NCI-H146 (cell line): Measurements from ENCODE around the gene SPHK2.
"Not testable (repeated sequence)": the region's sequence is repeated elsewhere in the genome, so short reads cannot be mapped to it uniquely, and the experiment has no call there.

Experiments
- DNase-seq: peaks from one replicate; lab custom pipeline; 2025; lab: John Stamatoyannopoulos, UW

The SPHK2 gene

DNA sequence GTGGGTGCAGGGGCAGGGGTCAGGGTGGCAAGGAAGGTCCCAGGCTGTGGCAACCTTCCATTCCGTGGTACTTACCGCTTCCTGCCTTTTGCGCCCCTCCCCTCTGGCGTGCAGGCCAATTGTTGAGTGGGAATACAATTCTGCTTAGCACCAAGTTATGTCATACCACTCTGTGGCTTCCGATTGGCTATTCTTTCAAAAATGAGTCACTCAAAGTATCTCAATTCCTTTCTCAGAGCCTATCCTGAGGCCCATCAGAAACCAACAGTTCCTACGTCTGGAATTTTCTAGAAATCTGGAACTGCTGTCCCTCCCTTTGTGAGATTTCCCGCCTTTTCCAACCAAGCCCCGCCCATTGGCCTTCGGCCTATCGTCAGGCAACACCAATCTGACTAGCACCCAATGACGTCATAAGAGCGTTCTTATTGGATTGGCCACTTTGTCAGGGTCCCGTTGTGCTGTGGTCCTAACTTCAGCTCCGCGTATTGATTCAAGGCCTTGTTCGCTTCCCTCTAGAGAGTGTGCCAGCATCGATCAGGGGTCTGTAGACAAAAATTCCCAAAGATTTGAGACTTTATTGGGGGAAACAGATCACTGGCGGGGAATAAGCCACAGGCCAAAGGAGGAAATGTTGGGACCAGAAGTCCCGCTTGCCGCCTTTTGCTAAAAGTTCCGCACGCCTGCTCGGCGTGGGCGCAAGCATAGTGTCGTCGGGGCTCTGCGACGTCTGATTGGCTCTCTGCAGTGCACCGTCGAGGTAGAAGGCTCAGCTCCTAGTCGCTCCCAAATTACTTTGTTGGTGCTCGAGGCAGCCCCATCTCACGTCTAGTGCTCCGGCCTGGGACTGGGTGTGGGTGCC is 41.8 kb downstream of the SPHK2 start:
- DNase-seq = peak; percentile 49

- DNase-seq = no peak
Observed at GRCh38 chr19:48661711-48662090, 42.4 kb downstream of the SPHK2 start.

GRCh38 chr19:48663667-48664066 is 44.4 kb downstream of the SPHK2 start:
- DNase-seq = no peak

- no peak for DNase-seq
Observed at GRCh38 chr19:48664476-48664875, 45.2 kb downstream of the SPHK2 start.

GRCh38 chr19:48665786-48666185 is 46.5 kb downstream of the SPHK2 start:
- DNase-seq = no peak

DNA sequence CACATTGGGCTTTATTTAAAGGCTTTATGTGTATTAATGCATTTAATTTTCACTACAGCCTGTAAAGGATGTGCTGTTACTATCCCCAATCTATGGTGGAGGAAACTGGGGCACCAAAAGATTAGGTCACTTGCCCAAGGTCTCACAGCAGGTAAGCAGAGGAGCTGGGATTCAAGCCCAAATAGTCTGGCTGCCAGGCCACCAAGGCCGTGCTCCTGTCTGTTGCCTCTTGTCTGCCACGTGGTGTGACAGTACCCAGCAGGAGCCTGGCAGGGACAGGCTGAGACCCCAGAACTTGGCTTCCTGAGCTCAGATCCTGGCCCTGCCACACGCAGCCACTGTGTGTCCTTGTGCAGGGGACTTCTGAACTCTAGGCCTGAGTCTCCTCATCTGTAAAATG is 49.0 kb downstream of the SPHK2 start:
- DNase-seq = no peak

- DNase-seq = no peak
Observed at GRCh38 chr19:48668761-48669160, 49.5 kb downstream of the SPHK2 start.

DNA sequence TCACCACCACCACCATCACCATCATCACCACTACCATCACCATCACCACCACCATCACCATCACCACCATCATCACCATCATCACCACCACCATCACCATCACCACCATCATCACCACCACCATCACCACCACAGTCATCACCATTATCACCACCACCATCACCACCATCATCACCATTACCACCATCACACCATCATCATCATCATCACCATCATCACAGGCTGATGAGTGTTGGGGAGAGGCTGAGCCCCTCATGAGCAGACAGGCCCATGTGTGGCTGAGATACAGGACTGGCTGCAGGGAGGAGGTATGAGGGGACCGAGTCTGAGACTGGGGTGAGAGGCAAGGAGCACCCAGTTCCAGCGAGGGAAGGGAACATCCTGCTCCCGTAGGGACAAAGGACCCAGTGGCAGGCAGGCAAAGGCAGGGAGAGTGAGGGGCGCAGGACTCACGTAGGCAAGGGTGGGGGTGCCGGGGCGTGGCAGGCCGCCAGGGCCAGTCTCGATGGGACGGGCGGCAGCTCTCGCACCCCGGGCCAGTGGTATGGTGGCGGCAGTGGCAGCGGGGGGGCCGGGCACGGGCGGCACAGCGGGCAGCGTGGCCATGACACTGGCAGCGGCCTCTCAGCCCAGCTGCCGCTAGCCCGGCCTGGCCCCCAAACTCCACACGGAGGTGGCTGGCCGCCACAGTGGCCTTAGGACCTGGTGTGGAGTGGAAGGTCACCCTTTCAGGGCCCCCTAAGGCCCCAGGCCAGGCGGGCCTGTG is 50.8 kb downstream of the SPHK2 start:
- no peak for DNase-seq

DNA sequence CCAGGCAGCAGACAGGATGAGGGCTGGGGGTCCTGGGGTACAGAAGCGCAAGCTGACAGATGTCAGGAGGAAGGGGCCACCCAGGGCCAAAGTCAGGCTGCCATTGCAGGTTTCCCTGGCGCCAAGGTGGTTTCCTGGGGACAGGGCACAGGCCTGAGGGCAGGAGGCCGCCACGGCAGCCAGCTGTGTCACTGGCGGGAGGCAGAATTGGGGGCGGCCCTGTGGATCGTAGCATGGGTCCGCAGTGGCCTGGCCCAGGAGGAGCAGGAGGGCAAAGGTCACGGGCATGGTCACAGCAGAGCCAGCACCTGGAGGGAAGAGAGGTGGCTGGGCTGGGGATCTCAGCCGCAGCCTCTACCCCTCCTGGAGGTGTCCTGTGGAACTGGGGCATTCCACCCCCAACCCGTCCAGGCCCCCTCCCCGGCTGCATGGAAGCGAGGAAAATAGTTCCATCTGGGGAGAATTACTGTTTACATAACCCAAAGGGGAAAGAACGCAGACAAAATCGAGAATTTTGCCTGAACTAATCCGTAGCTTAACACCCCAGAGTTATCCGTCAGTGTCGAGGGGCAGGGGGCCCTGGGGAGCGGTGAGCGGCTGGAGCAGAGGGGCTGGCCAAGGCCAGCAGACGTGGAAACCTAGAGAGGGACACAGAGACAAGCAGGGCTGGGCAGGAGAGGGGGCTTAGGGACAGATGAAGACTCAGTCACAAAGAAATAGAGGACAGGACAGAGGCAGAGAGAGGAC is 51.6 kb downstream of the SPHK2 start:
- no peak for DNase-seq

DNA sequence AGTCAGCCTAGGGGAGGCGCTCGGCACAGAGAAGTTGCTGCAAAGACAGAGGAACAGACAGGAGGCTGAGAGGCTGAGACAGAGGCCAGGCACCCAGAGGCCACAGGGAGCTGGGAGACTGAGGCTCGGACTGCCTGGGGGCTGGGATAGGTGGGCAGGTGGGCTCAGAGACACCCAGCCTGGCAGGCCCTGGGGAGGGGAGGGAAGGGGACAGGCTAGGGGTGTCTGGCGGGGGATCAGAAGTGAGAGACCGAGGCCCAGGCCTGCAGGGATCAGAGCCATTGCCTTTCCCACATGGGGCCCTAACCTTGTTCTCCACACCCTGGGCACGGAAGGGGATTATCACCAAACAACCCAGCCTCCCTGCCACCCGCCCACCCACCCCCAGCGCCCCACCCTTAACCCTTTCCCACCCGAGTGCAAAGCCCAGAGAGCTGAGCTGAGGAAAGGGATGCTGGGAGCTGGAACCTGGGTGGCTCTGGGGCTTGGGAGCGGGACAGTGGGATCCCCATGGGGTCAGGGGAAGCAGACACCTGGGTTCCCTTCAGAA is 52.2 kb downstream of the SPHK2 start:
- no peak for DNase-seq

GRCh38 chr19:48672994-48673393 is 53.7 kb downstream of the SPHK2 start, which contains the start of gene NTN5:
TSS of gene NTN5 (minus strand) at chr19:48673017. CDS start at chr19:48670986, 2,031 bp downstream.
- no peak for DNase-seq

DNA sequence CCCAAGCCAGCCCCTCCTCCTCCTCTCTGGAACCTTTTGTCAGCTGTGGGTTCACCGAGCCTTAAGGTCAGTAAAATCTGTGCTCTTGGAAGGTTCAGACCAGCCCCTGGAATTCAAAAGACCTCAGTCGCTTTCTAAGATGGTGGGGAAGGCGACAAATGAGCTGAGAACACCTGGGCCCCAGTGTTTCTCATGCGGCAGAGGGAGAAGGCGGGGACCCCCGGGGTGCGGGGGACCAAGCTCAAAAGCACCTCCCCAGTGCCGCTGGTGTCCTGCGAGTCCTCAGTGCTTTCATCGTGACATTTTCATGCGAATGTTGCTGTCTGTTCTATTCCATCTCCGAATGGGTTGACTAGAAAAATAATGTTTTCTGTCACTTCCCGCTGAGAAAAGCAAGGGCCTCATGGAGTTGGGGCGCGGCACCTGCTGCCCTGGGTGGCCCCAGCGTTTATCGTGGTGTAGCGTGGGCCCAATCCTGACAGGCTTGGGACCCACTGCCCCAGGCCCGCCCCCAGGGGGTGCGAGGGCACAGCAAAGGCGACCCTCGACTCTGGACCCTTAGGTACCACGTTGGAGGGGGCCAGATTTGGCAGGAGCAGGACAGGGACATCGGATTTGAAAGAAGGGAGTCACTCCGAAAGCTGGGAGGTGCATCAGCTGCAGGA is 54.3 kb downstream of the SPHK2 start:
- no peak for DNase-seq

DNA sequence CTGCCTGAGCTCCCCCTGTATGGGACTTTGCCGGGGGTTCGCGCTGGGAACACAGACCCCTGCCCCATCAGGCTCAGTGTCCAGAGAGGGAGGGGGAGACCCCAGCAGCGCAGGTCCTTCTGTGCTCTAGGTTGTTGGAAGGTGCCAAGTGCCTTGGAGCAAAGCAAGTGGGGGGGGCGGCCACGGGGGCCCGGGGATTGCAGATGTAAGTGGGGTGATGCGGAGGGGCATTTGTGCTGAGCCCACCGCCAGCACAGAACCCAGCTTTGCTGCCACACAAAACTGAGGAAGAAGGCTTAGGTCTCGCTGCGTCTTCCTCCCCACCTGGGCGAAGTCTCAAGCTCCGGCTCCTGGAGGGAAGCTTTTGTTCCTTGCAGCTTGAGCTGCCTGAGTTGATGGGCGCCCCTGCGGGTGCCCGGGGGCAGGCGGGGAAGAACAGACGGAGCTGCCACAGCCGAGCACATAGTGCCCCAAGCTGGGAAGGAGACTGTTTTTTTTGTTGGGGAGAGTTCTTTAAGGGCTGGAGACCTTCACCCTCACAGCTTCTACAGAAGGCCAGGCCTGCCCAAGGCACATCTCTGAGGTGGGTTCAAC is 55.0 kb downstream of the SPHK2 start:
- no peak for DNase-seq

GRCh38 chr19:48674921-48675824 is 55.9 kb downstream of the SPHK2 start:
- DNase-seq = peak; percentile 79

DNA sequence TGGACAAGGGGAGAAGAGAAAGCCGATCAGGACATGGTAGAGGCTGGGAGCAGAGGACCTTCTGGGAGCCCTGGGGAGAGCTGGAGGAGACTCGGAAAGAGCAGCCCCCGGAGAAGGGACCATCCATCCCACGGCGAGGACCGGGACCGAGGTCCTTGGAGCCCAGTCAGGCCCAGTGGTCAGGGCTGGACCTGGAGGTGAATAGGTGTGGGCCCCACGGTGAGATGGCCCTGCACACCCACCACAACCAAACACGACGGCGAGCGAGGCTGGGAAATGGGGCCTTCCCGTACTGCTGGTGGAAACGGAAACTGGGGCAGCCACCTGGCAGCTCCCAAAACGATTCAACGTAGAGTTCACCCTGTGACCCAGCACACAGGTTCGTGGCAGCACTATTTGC is 57.2 kb downstream of the SPHK2 start:
- no peak for DNase-seq

GRCh38 chr19:48676887-48677286 is 57.6 kb downstream of the SPHK2 start:
- peak; percentile 63 for DNase-seq

GRCh38 chr19:48678201-48678600 is 58.9 kb downstream of the SPHK2 start:
- DNase-seq = no peak

GRCh38 chr19:48680006-48680405 is 60.7 kb downstream of the SPHK2 start:
- not testable (repeated sequence) for DNase-seq
